ENCODE data around the gene KLHL6. TPM values are rescaled to one million over a fixed set of nuclear protein-coding genes. Genes with fewer than 3 reads are reported as not detected.

Gene KLHL6
- total and polyA plus RNA-seq, 7 donors = 0.12 to 1.3 (median 0.42) TPM

DNA sequence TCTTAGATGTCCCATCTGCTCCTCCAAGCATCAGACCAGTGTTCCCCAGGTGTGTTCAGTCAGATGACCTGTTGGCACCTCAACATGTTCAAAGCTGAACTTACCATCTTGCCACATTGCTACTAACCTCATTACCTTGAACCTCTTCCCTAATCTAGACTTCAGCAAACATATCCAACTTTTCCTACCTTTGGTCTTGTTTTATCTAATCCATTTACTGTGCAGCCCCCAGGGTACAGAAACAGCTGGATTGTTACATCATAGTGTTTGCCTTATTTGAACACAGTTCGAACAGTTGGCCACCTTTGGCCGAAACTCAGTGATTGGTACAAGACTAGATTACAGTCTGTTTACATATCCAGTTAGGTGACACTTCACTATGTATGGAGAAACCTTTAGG lies 91.0 kb downstream of the KLHL6 start:
- 68 to 78% (median 69%) methylated on average over 2 of the region's 2 CpGs for WGBS, 3 donors
- ATAC-seq = no peak
- Histone ChIP-seq H3K27me3 (ENCODE audit: insufficient read depth in 3 of 3, low read length in 2 of 3) (no peaks in the 10 kb centered on the region), H3K9me3 (no peaks in the 10 kb centered on the region), H3K36me3 (ENCODE audit: insufficient read depth in 1 of 2, low read depth in 1 of 2) (no peaks in the 10 kb centered on the region), H3K27ac (no peak overlapping the region), H3K4me1 (no peaks in the 10 kb centered on the region), H3K4me3 (no peak overlapping the region)
- intact Hi-C loops (cut with DNase I) = no loop called here
- TF ChIP-seq, protein P1, sequence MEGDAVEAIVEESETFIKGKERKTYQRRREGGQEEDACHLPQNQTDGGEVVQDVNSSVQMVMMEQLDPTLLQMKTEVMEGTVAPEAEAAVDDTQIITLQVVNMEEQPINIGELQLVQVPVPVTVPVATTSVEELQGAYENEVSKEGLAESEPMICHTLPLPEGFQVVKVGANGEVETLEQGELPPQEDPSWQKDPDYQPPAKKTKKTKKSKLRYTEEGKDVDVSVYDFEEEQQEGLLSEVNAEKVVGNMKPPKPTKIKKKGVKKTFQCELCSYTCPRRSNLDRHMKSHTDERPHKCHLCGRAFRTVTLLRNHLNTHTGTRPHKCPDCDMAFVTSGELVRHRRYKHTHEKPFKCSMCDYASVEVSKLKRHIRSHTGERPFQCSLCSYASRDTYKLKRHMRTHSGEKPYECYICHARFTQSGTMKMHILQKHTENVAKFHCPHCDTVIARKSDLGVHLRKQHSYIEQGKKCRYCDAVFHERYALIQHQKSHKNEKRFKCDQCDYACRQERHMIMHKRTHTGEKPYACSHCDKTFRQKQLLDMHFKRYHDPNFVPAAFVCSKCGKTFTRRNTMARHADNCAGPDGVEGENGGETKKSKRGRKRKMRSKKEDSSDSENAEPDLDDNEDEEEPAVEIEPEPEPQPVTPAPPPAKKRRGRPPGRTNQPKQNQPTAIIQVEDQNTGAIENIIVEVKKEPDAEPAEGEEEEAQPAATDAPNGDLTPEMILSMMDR (IDR thresholded peaks at IDR 0.05) = no peak
- no peak for DNase-seq

DNA sequence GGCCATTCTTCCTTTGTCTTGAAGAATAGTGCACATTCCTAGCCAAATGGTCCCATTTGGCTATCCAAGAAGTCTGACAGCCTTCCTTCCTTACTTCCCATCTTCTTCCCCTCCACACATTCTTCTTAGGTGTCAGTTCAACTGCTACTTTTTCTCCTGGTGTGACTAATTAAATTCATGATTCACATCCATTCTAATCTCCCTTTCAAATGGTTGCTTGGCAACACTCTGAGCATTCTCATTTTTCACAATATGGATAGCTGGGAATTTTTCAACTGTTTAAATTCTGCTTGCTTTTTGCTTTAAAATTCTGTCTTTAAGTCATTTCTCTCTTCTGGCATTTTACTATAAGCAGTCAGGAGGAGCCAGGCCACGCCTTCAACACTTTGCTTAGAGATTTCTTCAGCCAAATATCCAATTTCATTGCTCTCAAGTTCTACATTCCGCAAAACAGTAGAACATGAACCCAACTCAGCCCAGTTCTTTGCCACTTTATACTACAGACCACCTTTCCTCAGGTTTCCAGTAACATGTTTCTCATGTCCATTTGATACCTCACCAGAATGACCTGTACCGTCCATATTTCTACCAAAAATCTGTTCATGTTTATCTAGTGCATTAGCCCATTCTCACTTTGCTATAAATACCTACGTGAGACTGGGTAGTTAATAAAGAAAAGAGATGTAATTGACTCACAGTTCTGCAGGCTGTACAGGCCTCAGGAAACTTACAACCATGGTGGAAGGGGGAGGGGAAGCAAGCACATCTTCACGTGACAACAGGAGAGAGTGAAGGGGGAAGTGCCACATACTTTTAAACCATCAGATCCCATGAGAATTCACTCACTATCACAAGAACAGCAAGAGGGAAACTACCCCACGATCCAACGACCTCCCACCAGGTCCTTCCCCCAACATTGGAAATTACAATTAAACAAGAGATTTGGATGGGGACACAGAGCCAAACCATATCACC lies 95.1 kb downstream of the KLHL6 start:
- intact Hi-C loops (cut with DNase I) = no loop called here
- ATAC-seq (no peak), DNase-seq (no peak)
- H3K4me1 ChIP-seq = no peaks in the 10 kb centered on the region
- no peaks in the 10 kb centered on the region for H3K9me3 ChIP-seq
- no peaks in the 10 kb centered on the region for H3K27me3 ChIP-seq (ENCODE audit: insufficient read depth in 3 of 3, low read length in 2 of 3)
- no peak overlapping the region for H3K27ac ChIP-seq
- TF ChIP-seq, protein P1 (IDR thresholded peaks at IDR 0.05) = no peak
- peaks cover 0 to 13% of the 10 kb centered on the region in 2 donors for H3K36me3 ChIP-seq (ENCODE audit: insufficient read depth in 1 of 2, low read depth in 1 of 2)
- 74 to 86% (median 79%) methylated on average over 7 of the region's 7 CpGs for WGBS, 3 donors
- H3K4me3 ChIP-seq = no peak overlapping the region

DNA sequence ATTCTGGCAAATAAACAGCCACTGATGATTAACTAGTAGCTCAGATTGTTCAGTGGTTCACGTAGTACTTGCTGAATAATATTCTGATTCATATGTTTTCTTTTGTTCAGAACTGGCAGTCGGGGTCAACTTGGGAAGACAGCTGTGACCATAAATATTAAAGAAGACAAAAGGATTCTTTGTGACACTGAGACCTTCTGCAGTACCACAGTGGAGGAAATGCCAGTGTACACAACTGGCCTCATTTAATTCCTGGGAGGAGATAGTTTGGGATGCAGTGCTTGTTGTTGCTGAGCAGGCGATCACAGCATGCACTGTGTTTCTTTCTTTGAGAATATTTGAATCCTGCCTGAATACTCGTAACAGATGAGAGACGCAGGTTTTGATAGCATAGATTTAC lies 100.4 kb downstream of the KLHL6 start:
- intact Hi-C loops (cut with DNase I) = no loop called here
- TF ChIP-seq, protein P1 (IDR thresholded peaks at IDR 0.05) = no peak
- no peak overlapping the region for H3K4me3 ChIP-seq
- H3K27me3 ChIP-seq (ENCODE audit: insufficient read depth in 3 of 3, low read length in 2 of 3) = no peaks in the 10 kb centered on the region
- no peaks in the 10 kb centered on the region for H3K9me3 ChIP-seq
- H3K27ac ChIP-seq = peak overlapping the region; percentile 72
- DNase-seq (no peak), ATAC-seq (peak; percentile 48 to 74 (median 60))
- WGBS, 3 donors = 55 to 66% (median 56%) methylated on average over 5 of the region's 5 CpGs
- peaks cover 8% of the 10 kb centered on the region for H3K4me1 ChIP-seq
- H3K36me3 ChIP-seq (ENCODE audit: insufficient read depth in 1 of 2, low read depth in 1 of 2) = peaks cover 0 to 44% of the 10 kb centered on the region in 2 donors

DNA sequence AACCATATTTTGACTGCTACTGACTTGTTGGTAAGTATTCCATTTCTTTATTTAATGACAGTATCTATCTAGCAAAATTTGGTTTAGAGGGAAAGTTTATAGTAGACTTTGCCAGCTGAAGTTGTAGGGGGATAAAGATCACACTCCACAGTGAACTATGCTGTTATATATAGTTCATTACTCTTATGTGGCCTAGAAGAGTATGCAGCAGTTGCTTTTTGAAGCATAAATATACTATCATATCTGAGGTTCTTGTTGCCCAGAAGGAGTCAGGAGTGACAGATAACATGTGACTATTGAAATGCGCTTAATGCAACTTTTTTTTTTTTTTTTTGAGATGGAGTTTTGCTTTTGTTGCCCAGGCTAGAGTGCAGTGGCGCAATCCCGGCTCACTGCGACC lies 101.4 kb downstream of the KLHL6 start:
- Histone ChIP-seq H3K4me1 (peaks cover 19% of the 10 kb centered on the region), H3K9me3 (no peaks in the 10 kb centered on the region), H3K27ac (peak overlapping the region; percentile 72), H3K4me3 (no peak overlapping the region), H3K36me3 (ENCODE audit: insufficient read depth in 1 of 2, low read depth in 1 of 2) (peaks cover 0 to 44% of the 10 kb centered on the region in 2 donors), H3K27me3 (ENCODE audit: insufficient read depth in 3 of 3, low read length in 2 of 3) (no peaks in the 10 kb centered on the region)
- WGBS, 3 donors = 92 to 94% (median 93%) methylated on average over 4 of the region's 4 CpGs
- intact Hi-C loops (cut with DNase I) = no loop called here
- no peak for DNase-seq
- ATAC-seq = peak in 3 of 4 donors; percentile 64 to 73 (median 71)
- TF ChIP-seq, protein P1 (IDR thresholded peaks at IDR 0.05) = no peak
